HCT116 (cell line): ENCODE results near the gene PHACTR4. TPM values are rescaled to one million over a fixed set of nuclear protein-coding genes. Genes with fewer than 3 reads are reported as not detected.
A peak's percentile ranks its signal among the peaks of the same experiment; 100 is the strongest.

Experiments used
- ATAC-seq: fragments of 200-7000 bp; cut with Tn5 transposase; 2 replicates; pipeline ENCODE4 v1.9.1; 2020; ENCODE audit warnings: mild to moderate bottlenecking, moderate library complexity
- BruUV-seq: library from RNA; stranded (reverse); fragments of 400-500 nt; replicated peaks from 2 replicates; lab custom pipeline; 2021; lab: Mats Ljungman, UMichigan
- CTCF ChIA-PET: fragments of 300-600 bp; sonication (Branson Sonifier 250); formaldehyde crosslinking; loops from one replicate; lab custom pipeline; 2021; ENCODE audit warnings: antibody characterized with exemption; lab: Charles Lee
- POLR2A ChIA-PET: fragments of 300-600, 350-600 bp; sonication (Branson Sonifier 250); formaldehyde crosslinking; loops from one replicate; lab custom pipeline; 2021; ENCODE audit warnings: antibody characterized with exemption; lab: Charles Lee
- RAD21 ChIA-PET, 2 experiments: fragments of 300-600 bp; sonication (Branson Sonifier 250); formaldehyde crosslinking; loops; one replicate each; lab custom pipeline; 2023; ENCODE audit warnings: low total read pairs in 2 of 2; ENCODE audit not compliant: uncharacterized antibody in 2 of 2, unreplicated experiment in 2 of 2, low non-redundant PET in 1 of 2; lab: Charles Lee
- DNase-seq: peaks from one replicate; pipeline ENCODE4 v3.0.0-alpha.2; 2010; ENCODE audit warnings: low read depth, low spot score
- H2AFZ ChIP-seq: fragments of 200-600 bp; shearing (Covaris generic), sonication (generic); 2 replicates; pipeline ENCODE4 v1.6.1; 2017; ENCODE audit warnings: low read depth, mixed run types, mixed read lengths, antibody characterized with exemption, low read length; ENCODE audit not compliant: poor library complexity, severe bottlenecking
- H3K27ac ChIP-seq: 2 replicates; pipeline ENCODE4 v1.5.1; 2012; ENCODE audit warnings: low read depth, low read length
- H3K27me3 ChIP-seq: fragments of 200-600 bp; sonication (generic); 2 replicates; pipeline ENCODE4 v1.6.1; 2016; ENCODE audit warnings: mixed run types, low read length, mixed read lengths; ENCODE audit not compliant: insufficient read depth
- H3K36me3 ChIP-seq, 2 experiments: fragments of 200-500 bp in 1 of 2; fragments of 200-600 bp in 1 of 2; sonication (Bioruptor generic) in 1 of 2; sonication (generic) in 1 of 2; 2 replicates each; pipeline versions ENCODE4 v1.5.1 to v1.6.1; 2014 to 2016; ENCODE audit warnings: low read length in 2 of 2, inconsistent platforms in 1 of 2, mixed read lengths in 1 of 2, mixed run types in 1 of 2; ENCODE audit not compliant: insufficient read depth in 2 of 2, control insufficient read depth in 1 of 2
- H3K4me1 ChIP-seq, 2 experiments: fragments of 200-600 bp in 1 of 2; sonication (generic) in 1 of 2; 2 replicates each; pipeline versions ENCODE4 v1.5.1 to v1.6.1; 2012 to 2017; ENCODE audit warnings: low read length in 2 of 2, inconsistent platforms in 1 of 2, mild to moderate bottlenecking in 1 of 2, mixed read lengths in 1 of 2, mixed run types in 1 of 2, moderate library complexity in 1 of 2; ENCODE audit not compliant: insufficient read depth in 2 of 2, control insufficient read depth in 1 of 2
- H3K4me2 ChIP-seq: fragments of 200-600 bp; sonication (generic); 2 replicates; pipeline ENCODE4 v1.6.1; 2017; ENCODE audit warnings: mixed run types, low read length, mixed read lengths
- H3K4me3 ChIP-seq, 2 experiments: fragments of 200-600 bp in 1 of 2; sonication (generic) in 1 of 2; replicated peaks in 1 of 2; 2 replicates each; pipeline ENCODE4 v1.5.1; 2011 to 2016; ENCODE audit warnings: low read length in 2 of 2, control low read depth in 1 of 2, low read depth in 1 of 2, mild to moderate bottlenecking in 1 of 2, mixed read lengths in 1 of 2, mixed run types in 1 of 2
- H3K79me2 ChIP-seq: fragments of 200-600 bp; sonication (generic); 2 replicates; pipeline ENCODE4 v1.6.1; 2017; ENCODE audit warnings: mild to moderate bottlenecking, mixed run types, low read length, moderate library complexity, mixed read lengths; ENCODE audit not compliant: insufficient read depth
- H3K9ac ChIP-seq: fragments of 200-600 bp; sonication (generic); 2 replicates; pipeline ENCODE4 v1.6.1; 2016; ENCODE audit warnings: low read length, mixed read lengths
- H3K9me2 ChIP-seq: fragments of 200-600 bp; sonication (generic), shearing (Covaris generic); 2 replicates; pipeline ENCODE4 v1.6.1; 2017; ENCODE audit warnings: mixed run types, mild to moderate bottlenecking, moderate library complexity; ENCODE audit not compliant: insufficient read depth
- H3K9me3 ChIP-seq, 2 experiments: fragments of 200-500 bp in 1 of 2; fragments of 200-600 bp in 1 of 2; sonication (Bioruptor generic) in 1 of 2; sonication (generic) in 1 of 2; 2 replicates each; pipeline ENCODE4 v1.6.1; 2014 to 2017; ENCODE audit warnings: low read length in 2 of 2, mixed read lengths in 2 of 2, inconsistent platforms in 1 of 2, low read depth in 1 of 2, mild to moderate bottlenecking in 1 of 2, mixed run types in 1 of 2, moderate library complexity in 1 of 2; ENCODE audit not compliant: control insufficient read depth in 1 of 2, insufficient read depth in 1 of 2
- H4K20me1 ChIP-seq: fragments of 200-600 bp; sonication (generic), shearing (Covaris generic); 2 replicates; pipeline ENCODE4 v1.6.1; 2017; ENCODE audit warnings: mixed run types, mild to moderate bottlenecking, moderate library complexity; ENCODE audit not compliant: insufficient read depth
- CBX3 ChIP-seq: IDR thresholded peaks from 2 replicates; pipeline ENCODE4 v1.6.1; 2012; ENCODE audit warnings: low read depth
- EGR1 ChIP-seq: IDR thresholded peaks from 2 replicates; pipeline ENCODE4 v1.6.1; 2012; ENCODE audit warnings: low read depth
- EZH2 ChIP-seq: fragments of 200-600 bp; sonication (generic); IDR thresholded peaks from 2 replicates; pipeline ENCODE4 v1.6.1; 2017; ENCODE audit warnings: antibody characterized with exemption, mixed run types
- FOSL1 ChIP-seq: IDR thresholded peaks from 2 replicates; pipeline ENCODE4 v1.6.1; 2012; ENCODE audit warnings: low read depth
- JUND ChIP-seq: IDR thresholded peaks from 2 replicates; pipeline ENCODE4 v1.6.1; 2012
- POLR2AphosphoS5 ChIP-seq: IDR thresholded peaks from 2 replicates; pipeline ENCODE4 v1.6.1; 2011; ENCODE audit warnings: mild to moderate bottlenecking, low read depth, low read length, moderate library complexity
- RAD21 ChIP-seq: IDR thresholded peaks from 2 replicates; pipeline ENCODE4 v1.6.1; 2012; ENCODE audit warnings: low read depth, mild to moderate bottlenecking
- SIN3A ChIP-seq: IDR thresholded peaks from 2 replicates; pipeline ENCODE4 v1.6.1; 2012; ENCODE audit warnings: low read depth
- SP1 ChIP-seq: IDR thresholded peaks from 2 replicates; pipeline ENCODE4 v1.6.1; 2012; ENCODE audit warnings: low read depth
- SRF ChIP-seq: IDR thresholded peaks from 2 replicates; pipeline ENCODE4 v1.6.1; 2012; ENCODE audit warnings: low read depth
- YY1 ChIP-seq: IDR thresholded peaks from 2 replicates; pipeline ENCODE4 v1.6.1; 2011; ENCODE audit warnings: low read length, low read depth, moderate library complexity, mild to moderate bottlenecking; ENCODE audit not compliant: insufficient replicate concordance; ENCODE audit errors: extremely low read depth
- ZFX ChIP-seq: fragments of 450-650 bp; IDR thresholded peaks from 2 replicates; pipeline ENCODE4 v1.6.1; 2017
- intact Hi-C: fragments of 100-400 bp; cut with micrococcal nuclease; formaldehyde crosslinking; loops from 2 replicates; pipeline ENCODE4 v1.10.0; 2022
- total RNA-seq: library from RNA; stranded (reverse); gene quantifications from one replicate; pipeline ENCODE4 v1.2.1, GENCODE V29; 2021; ENCODE audit not compliant: unreplicated experiment
- TF ChIP-seq, protein P1 (sequence below): IDR thresholded peaks from 2 replicates; pipeline ENCODE4 v1.6.1; 2012
- TF ChIP-seq, protein P2 (sequence below), 3 experiments: fragments of 200-600 bp in 1 of 3; sonication (generic) in 1 of 3; IDR thresholded peaks in 2 of 3; conservative IDR thresholded peaks in 1 of 3; 2 replicates each; pipeline ENCODE4 v1.5.1; 2012 to 2017; ENCODE audit warnings: low read depth in 2 of 3, low read length in 2 of 3, antibody characterized with exemption in 1 of 3, borderline replicate concordance in 1 of 3, control low read depth in 1 of 3, mild to moderate bottlenecking in 1 of 3, mixed read lengths in 1 of 3, mixed run types in 1 of 3, moderate library complexity in 1 of 3; ENCODE audit not compliant: insufficient read depth in 1 of 3
- TF ChIP-seq, protein P3 (sequence below): IDR thresholded peaks from 2 replicates; pipeline ENCODE4 v1.6.1; 2011; ENCODE audit warnings: mild to moderate bottlenecking, low read length, moderate library complexity; ENCODE audit not compliant: insufficient replicate concordance; ENCODE audit errors: extremely low read depth

PHACTR4 gene
- total RNA-seq, 1 experiment from 2014 or later = 36.0 TPM

DNA sequence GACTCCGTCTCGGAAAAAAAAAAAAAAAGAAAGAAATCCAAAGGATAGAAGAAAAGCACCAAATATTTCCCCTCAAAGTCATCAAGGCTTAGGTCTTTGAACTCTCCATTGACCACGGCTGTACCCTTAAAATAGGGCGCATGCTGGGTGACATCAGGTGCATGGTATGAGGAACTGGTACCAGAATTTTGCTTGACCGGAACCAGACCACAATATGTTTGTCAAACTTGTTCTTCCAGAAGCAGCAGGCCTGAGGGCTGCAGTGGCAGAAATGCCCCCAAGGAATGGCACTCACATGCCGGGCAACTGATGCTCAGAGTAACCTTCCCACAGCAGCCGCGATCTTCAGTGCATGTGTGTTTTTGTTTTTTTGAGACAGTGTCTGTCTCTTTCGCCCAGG lies 157.3 kb downstream of the PHACTR4 start:
- ChIA-PET POLR2A (interaction anchor here (1.6 to 2.0 kb wide), 2 partner anchors 26 to 55 kb away, joined by 4 to 6 read pairs; partner anchors contain the start of gene TRNAU1AP), CTCF (interaction anchor here (1.1 kb wide), 1 partner anchor 76 kb away, joined by 3 read pairs; no protein-coding TSS in a partner anchor), RAD21 (no interaction called here)
- H3K9ac ChIP-seq = peak overlapping the region; percentile 47
- 0 out of 2 replicates have a peak, but pooled peaks cover 3% of the 10 kb centered on the region for H4K20me1 ChIP-seq
- BruUV-seq = no TSS peak
- H3K27ac ChIP-seq = peak overlapping the region; percentile 73
- H3K27me3 ChIP-seq = no peaks in the 10 kb centered on the region
- peak; percentile 87 for DNase-seq
- peak; percentile 81 for ATAC-seq
- peak overlapping the region; percentile 57 for H3K4me2 ChIP-seq
- TF ChIP-seq, protein P1, sequence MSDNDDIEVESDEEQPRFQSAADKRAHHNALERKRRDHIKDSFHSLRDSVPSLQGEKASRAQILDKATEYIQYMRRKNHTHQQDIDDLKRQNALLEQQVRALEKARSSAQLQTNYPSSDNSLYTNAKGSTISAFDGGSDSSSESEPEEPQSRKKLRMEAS = peak; percentile 83
- TF ChIP-seq SRF = no peak
- TF ChIP-seq YY1 = peak; percentile 38
- TF ChIP-seq, protein P2, sequence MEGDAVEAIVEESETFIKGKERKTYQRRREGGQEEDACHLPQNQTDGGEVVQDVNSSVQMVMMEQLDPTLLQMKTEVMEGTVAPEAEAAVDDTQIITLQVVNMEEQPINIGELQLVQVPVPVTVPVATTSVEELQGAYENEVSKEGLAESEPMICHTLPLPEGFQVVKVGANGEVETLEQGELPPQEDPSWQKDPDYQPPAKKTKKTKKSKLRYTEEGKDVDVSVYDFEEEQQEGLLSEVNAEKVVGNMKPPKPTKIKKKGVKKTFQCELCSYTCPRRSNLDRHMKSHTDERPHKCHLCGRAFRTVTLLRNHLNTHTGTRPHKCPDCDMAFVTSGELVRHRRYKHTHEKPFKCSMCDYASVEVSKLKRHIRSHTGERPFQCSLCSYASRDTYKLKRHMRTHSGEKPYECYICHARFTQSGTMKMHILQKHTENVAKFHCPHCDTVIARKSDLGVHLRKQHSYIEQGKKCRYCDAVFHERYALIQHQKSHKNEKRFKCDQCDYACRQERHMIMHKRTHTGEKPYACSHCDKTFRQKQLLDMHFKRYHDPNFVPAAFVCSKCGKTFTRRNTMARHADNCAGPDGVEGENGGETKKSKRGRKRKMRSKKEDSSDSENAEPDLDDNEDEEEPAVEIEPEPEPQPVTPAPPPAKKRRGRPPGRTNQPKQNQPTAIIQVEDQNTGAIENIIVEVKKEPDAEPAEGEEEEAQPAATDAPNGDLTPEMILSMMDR (IDR thresholded peaks at IDR 0.05 in 2 of 3, conservative IDR thresholded peaks at IDR 0.05 in 1 of 3; ENCODE audit: borderline replicate concordance in 1 of 3, insufficient read depth in 1 of 3, low read depth in 2 of 3, low read length in 2 of 3) = no peak
- TF ChIP-seq SIN3A = peak; percentile 71
- TF ChIP-seq CBX3 = peak; percentile 90
- TF ChIP-seq FOSL1 = peak; percentile 82
- TF ChIP-seq SP1 = peak; percentile 91
- TF ChIP-seq EGR1 = no peak
- TF ChIP-seq, protein P3, sequence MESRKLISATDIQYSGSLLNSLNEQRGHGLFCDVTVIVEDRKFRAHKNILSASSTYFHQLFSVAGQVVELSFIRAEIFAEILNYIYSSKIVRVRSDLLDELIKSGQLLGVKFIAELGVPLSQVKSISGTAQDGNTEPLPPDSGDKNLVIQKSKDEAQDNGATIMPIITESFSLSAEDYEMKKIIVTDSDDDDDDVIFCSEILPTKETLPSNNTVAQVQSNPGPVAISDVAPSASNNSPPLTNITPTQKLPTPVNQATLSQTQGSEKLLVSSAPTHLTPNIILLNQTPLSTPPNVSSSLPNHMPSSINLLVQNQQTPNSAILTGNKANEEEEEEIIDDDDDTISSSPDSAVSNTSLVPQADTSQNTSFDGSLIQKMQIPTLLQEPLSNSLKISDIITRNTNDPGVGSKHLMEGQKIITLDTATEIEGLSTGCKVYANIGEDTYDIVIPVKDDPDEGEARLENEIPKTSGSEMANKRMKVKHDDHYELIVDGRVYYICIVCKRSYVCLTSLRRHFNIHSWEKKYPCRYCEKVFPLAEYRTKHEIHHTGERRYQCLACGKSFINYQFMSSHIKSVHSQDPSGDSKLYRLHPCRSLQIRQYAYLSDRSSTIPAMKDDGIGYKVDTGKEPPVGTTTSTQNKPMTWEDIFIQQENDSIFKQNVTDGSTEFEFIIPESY = peak; percentile 11
- TF ChIP-seq RAD21 = no peak
- TF ChIP-seq POLR2AphosphoS5 = peak; percentile 51; the same call in 1 of the 2 replicates
- TF ChIP-seq EZH2 = no peak
- no peak for TF ChIP-seq ZFX
- TF ChIP-seq JUND = peak; percentile 93
- H3K9me2 ChIP-seq = no peaks in the 10 kb centered on the region
- no peaks in the 10 kb centered on the region for H3K9me3 ChIP-seq
- intact Hi-C loops = no loop called here
- peaks cover 98% of the 10 kb centered on the region for H3K79me2 ChIP-seq
- H3K4me3 ChIP-seq = peak overlapping the region in 1 of 2 experiments; percentile 1; a peak in 1 of 4 replicates
- H3K4me1 ChIP-seq = peaks cover 42 to 63% of the 10 kb centered on the region in 2 experiments
- no peak overlapping the region for H2AFZ ChIP-seq
- peaks cover 9 to 31% of the 10 kb centered on the region in 2 experiments for H3K36me3 ChIP-seq
